OCI-LY7 (cell line): ENCODE results near the gene DNM2.
"Not testable (repeated sequence)": the region's sequence is repeated elsewhere in the genome, so short reads cannot be mapped to it uniquely, and the experiment has no call there.

Experiments
- CTCF ChIP-seq: fragments of 200-600 bp; sonication (generic); conservative IDR thresholded peaks from 2 replicates; pipeline ENCODE4 v1.5.1; 2014; ENCODE audit warnings: mild to moderate bottlenecking, antibody characterized with exemption, low read length, moderate library complexity, mixed read lengths
- EZH2phosphoT487 ChIP-seq: fragments of 200-600 bp; sonication (generic); IDR thresholded peaks from 2 replicates; pipeline ENCODE4 v1.6.1; 2018; ENCODE audit warnings: low read depth, borderline replicate concordance, mild to moderate bottlenecking, mixed run types, antibody characterized with exemption, low read length, moderate library complexity, mixed read lengths

- not testable (repeated sequence) for TF ChIP-seq CTCF, EZH2phosphoT487
Observed at GRCh38 chr19:10675214-10675613, 42.7 kb upstream of the DNM2 start.
